Measurements from ENCODE around the gene CX3CR1.

CX3CR1 gene

GRCh38 chr3:39285332-39285731 is 5.5 kb upstream of the CX3CR1 start:
- H3K4me3 ChIP-seq (ENCODE audit: low read depth, low read length), result no peak overlapping the region
- DNase-seq (ENCODE audit: low read depth), result no peak
- TF ChIP-seq CTCF (conservative IDR thresholded peaks at IDR 0.05; ENCODE audit: low read depth, low read length), result no peak

- no peak for TF ChIP-seq CTCF (conservative IDR thresholded peaks at IDR 0.05; ENCODE audit: low read depth, low read length)
- H3K4me3 ChIP-seq (ENCODE audit: low read depth, low read length), result peak overlapping the region; percentile 14
- DNase-seq (ENCODE audit: low read depth), result peak; percentile 33
These were observed 4.6 kb upstream of the CX3CR1 start for GRCh38 chr3:39284457-39284881.

GRCh38 chr3:39282057-39282456 is 2.2 kb upstream of the CX3CR1 start:
- H3K4me3 ChIP-seq (ENCODE audit: low read depth, low read length), result no peak overlapping the region
- DNase-seq (ENCODE audit: low read depth), result no peak
- TF ChIP-seq CTCF (conservative IDR thresholded peaks at IDR 0.05; ENCODE audit: low read depth, low read length), result no peak

- no peak for TF ChIP-seq CTCF (conservative IDR thresholded peaks at IDR 0.05; ENCODE audit: low read depth, low read length)
- no peak overlapping the region for H3K4me3 ChIP-seq (ENCODE audit: low read depth, low read length)
- no peak for DNase-seq (ENCODE audit: low read depth)
These were observed 1.7 kb upstream of the CX3CR1 start for GRCh38 chr3:39281533-39281932.

GRCh38 chr3:39280571-39280970 is 735 bp upstream of the CX3CR1 start:
- TF ChIP-seq CTCF (conservative IDR thresholded peaks at IDR 0.05; ENCODE audit: low read depth, low read length), result no peak
- H3K4me3 ChIP-seq (ENCODE audit: low read depth, low read length), result no peak overlapping the region

GRCh38 chr3:39278616-39278935 is 1.3 kb downstream of the CX3CR1 start:
- no peak overlapping the region for H3K4me3 ChIP-seq (ENCODE audit: low read depth, low read length)
- no peak for TF ChIP-seq CTCF (conservative IDR thresholded peaks at IDR 0.05; ENCODE audit: low read depth, low read length)

More at GRCh38 chr3:39280571-39280970, 735 bp upstream of the CX3CR1 start:
- DNase-seq (ENCODE audit: low read depth), result no peak

GRCh38 chr3:39277893-39278615 is 1.8 kb downstream of the CX3CR1 start:
- TF ChIP-seq CTCF (conservative IDR thresholded peaks at IDR 0.05; ENCODE audit: low read depth, low read length), result no peak
- no peak overlapping the region for H3K4me3 ChIP-seq (ENCODE audit: low read depth, low read length)
- DNase-seq (ENCODE audit: low read depth), result no peak

More at GRCh38 chr3:39278616-39278935, 1.3 kb downstream of the CX3CR1 start:
- no peak for DNase-seq (ENCODE audit: low read depth)
